Muscle of back (tissue), 11 donors: ENCODE results near the gene PDZRN4. TPM values are rescaled to one million over a fixed set of nuclear protein-coding genes. Genes with fewer than 3 reads are reported as not detected.
"Not testable (repeated sequence)": the region's sequence is repeated elsewhere in the genome, so short reads cannot be mapped to it uniquely, and the experiment has no call there.

Experiments used
- DNase-seq, 3 donors: peaks; one replicate each; pipeline versions ENCODE4 v3.0.0 to v3.0.0-alpha.2; 2013
- polyA plus RNA-seq, 10 donors: library from polyadenylated mRNA; unstranded; fragments of 120-200 nt; gene quantifications; one replicate each; pipeline ENCODE4 v1.2.1, GENCODE V29; 2013; ENCODE audit not compliant: insufficient read length in 10 of 10

Gene PDZRN4
- polyA plus RNA-seq, 10 donors: 1.7 to 4.4 (median 2.4) TPM

- DNase-seq: no peak
Observed at GRCh38 chr12:41213107-41213506, 25.0 kb downstream of the PDZRN4 start.

DNA sequence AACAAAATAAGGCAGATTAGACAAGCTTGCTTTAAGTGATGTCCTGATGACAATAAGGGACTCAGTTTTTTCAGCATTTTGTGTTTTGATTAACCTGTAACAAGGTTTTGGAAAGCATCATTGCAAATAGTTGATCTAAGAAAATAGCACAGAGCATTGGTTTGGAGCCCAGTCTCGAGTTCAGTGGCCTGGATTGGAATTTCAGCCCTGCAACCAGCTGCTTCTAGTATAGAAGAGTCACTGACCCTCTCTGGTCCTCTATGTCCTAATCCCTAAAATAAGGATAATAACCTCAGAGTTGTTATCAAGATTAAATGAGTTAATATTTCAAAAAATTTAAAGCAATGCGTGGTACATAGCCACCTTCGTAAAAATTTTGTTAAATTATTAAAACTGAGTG, 25.5 kb downstream of the PDZRN4 start:
- DNase-seq: no peak

GRCh38 chr12:41217727-41218126, 29.6 kb downstream of the PDZRN4 start:
- no peak for DNase-seq

- no peak for DNase-seq
Observed at GRCh38 chr12:41220931-41221330, 32.8 kb downstream of the PDZRN4 start.

DNA sequence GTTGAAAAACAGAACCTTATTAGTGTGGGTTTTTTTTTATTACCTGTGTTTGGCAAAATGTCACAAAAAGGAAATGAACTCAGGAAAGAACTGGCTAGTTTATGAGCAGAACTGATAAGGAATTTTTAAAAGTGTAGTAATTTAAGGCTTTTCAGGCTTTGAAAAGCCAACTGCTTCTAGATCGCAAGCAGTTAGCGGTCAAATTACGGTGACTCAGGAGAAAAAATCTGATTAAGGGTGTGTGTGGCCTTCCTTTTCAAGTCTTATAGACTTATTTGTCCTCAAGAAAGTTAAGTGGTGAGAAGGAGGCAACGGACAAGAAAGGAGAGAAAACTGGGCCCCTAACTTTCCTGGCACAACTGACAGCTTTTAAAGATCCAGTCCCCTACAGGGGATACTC, 33.4 kb downstream of the PDZRN4 start:
- DNase-seq: no peak

GRCh38 chr12:41223600-41223999, 35.5 kb downstream of the PDZRN4 start:
- no peak for DNase-seq

- DNase-seq: no peak
Observed at GRCh38 chr12:41224066-41224465, 35.9 kb downstream of the PDZRN4 start.

DNA sequence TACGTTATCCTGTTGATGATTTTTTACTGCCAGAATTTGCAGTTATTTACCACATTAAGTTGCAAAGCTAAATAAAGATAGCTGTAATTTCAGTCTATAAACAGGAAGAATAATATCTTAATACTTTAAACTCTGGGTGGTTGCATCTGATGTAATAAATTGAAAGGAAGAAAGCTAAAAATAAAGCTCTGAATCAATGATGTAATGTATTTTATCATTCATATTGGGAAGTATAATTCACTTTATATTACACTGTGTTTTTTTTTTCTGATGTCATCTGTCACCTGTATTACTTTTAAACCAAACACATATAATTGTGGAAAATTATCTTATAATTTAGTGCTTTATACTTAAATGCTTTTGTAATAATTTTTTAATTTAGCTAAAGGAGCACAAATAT, 37.1 kb downstream of the PDZRN4 start:
- no peak for DNase-seq

DNA sequence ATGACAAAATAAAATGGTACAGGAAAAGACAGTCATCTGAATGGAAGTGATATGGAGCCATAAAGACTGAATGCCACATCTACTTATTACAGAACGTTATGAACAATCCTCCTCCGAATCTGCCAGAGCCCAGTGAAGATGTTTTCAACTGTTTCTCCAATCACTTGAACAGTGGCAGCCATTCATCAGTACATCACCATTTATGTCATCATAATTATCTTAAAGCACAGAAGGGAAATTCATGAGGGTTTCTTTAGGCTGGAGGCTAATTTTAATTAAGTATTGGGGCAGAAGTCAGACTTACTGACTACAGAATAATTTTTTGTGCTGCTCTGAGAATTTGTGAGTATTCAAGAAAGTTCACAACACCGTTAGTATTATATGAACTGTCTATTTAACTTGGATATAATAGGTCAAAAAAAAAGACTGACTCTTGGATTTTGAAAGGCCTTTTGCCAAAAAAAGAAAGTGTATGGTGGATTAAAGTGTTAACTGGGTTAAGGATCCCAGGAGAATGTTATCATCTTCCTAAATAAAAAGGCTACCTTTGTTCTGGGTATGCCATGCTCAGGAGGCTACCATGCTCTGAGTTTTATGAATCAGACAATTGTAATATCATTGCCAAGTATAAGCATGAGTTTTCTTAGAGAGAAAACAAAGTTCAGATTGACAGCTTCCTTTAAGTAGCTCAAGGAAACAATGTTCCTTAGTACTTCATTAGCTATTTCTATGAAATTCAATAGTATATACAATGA, 40.1 kb downstream of the PDZRN4 start:
- no peak for DNase-seq

DNA sequence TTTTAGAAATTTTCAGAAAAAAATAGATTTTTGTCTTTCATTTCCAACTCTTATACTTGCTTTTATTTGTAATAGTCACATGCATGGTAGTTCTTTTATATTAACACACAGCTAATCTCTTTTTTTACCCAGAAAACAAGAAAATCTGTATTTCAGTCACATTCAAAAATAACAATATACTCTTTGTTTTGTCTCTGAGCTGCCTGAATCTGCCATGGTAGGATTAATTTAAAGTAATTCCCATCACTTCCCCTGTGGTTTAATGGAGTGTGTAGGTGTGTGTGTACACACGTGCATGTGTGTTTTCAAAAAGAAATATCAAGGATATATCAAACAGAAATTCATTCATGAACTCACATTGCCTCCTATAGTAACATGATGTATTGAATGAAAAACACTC, 42.6 kb downstream of the PDZRN4 start:
- DNase-seq: no peak

- no peak for DNase-seq
Observed at GRCh38 chr12:41234692-41235091, 46.6 kb downstream of the PDZRN4 start.

- DNase-seq: peak in 1 of 3 donors; percentile 14
Observed at GRCh38 chr12:41242603-41243002, 54.5 kb downstream of the PDZRN4 start.

DNA sequence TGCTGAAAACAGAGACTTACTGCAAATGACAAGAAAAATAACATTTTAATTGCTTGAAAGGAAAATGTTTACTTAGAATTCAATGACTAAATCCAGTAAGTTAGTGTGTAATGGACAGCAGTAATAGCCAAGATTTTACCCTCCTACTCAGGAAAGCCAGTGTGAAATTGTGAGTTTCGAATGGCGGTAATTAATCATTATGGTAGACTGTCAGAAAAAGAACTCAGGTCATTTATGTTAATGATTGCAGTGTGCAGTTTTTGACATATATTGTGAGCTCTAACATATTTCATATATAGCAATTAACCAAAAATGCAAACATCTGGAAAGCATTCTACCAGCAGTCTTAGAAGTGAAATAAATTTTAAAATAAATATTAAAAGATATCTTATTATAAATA, 60.3 kb downstream of the PDZRN4 start:
- no peak for DNase-seq

DNA sequence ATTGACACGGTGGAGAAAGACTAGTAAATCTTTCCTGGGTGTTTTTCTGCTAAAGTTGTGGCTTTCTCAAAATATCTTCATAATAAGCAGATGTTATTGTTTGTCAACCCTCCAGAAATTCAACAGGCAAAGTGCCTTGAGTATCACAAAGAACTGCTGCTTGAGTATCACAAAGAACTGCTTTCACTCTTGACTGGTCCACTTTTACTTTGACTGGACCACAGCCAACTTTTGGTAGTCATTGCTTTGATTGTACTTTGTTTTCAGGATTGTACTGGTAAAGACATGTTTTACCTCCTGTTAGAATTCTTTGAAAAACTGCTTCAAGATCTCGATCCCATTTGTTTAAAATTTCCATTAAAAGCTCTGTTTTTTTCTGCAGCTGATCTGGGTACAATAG, 62.6 kb downstream of the PDZRN4 start:
- DNase-seq: peak in 1 of 3 donors; percentile 23

- DNase-seq: no peak
Observed at GRCh38 chr12:41254004-41254914, 66.1 kb downstream of the PDZRN4 start.

DNA sequence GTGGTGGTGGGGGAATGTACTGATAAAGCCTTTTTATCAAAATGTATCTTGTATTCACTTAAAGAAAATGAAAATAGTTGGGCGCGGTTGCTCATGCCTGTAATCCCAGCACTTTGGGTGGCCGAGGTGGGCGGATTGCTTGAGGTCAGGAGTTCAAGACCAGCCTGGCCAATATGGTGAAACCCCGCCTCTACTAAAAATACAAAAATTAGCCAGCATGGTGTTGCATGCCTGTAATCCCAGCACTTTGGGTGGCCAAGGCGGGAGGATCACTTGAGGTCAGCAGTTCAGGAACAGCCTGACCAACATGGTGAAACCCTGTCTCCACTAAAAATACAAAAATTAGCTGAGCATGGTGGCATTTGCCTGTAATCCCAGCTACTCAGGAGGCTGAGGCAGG, 75.1 kb downstream of the PDZRN4 start:
- not testable (repeated sequence) for DNase-seq

GRCh38 chr12:41264281-41264680, 76.2 kb downstream of the PDZRN4 start:
- no peak for DNase-seq

GRCh38 chr12:41269056-41269455, 80.9 kb downstream of the PDZRN4 start:
- DNase-seq: no peak

DNA sequence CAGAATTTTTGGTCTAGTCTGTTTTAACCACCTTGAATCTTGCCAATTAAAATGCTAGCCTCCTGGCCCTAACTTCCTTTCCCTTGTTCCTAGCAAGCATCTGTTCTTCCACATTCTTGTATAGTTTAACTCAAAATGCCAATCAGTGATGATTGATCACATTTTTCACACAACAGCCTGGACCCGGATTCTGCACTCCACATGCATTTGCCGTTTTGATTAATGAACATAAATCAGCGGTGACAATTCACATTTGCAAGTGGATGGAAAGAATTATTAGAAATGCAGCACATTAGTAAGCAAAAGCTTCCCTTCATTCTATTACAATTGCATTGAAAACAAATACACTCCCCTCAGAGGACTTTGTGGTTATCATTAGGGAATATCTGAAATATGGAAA, 83.4 kb downstream of the PDZRN4 start:
- no peak for DNase-seq

DNA sequence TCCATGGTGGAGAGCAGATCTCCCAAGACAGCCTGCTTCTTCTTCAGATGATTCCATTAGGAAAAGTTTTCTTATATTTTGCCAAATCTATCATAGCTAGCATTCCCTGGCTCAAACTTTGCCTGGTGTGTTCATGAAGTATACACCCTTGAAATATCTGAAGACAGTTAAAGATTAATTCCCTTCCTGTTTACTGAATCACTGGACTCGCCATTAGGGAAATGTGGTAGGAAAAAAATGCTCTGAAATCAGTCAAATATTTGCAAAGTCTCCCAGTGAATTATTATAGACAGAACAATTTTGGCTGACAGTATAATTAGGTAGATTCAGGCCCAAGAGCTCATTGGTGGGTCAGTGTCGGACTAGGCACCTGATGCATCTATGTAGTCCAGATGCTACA, 86.5 kb downstream of the PDZRN4 start:
- no peak for DNase-seq

DNA sequence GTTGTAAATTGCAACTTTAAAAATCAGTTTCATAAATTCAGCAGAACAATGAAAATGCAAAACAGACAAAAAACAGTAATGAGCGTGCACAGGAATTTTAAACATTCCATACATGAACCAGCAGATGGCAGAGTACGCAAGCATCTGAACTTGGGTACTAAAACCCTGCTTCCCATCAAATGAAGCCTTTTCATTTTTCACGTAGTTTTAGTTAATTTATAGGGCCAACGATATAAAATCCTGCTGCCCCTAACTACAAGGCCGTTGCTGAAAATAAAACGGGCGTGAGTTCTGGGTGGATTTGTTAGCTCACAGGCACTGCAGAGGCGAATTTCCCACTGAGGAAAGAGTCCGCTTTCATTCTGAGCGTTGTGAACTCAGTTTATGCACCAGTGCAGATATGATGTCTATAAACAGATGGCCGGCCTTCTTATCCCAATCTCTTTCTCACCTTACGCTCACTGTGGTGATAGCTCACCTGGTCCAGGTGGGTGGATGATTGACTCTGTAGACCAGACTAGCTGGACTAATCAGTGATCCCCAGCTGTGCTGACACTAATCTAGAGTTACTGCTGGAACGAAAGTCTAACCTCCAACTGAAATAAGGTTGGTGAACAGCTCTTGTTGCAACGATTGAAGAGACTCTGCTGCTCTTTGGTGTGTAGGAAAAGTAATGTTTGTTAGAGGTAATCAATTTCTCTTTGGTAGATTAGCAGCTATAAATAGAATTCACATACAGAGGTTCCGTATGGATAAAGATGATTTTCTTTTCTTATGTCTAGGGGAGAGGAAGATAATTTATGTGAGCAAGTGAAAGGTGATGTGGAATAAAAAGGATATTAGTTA, 89.2 kb downstream of the PDZRN4 start:
- peak; percentile 36 to 68 (median 43) for DNase-seq

DNA sequence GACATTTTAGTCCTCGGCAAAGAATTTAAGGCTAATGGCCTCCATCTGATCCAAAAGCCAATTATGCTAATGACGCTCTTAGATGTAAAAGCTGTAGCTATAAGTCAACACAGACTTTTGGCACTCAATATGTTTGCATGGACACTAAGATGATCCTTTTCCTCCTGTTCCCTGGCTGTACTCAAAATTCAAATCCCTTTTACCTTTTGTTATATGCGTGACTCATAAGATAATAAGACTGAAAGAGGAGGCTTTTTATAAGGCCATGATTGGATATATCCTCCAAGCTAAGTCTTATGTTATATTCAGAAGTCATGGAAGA, 89.8 kb downstream of the PDZRN4 start:
- DNase-seq: no peak
